SH-SY5Y (cell line): ENCODE data around the gene IKZF1.

Source experiments
- GATA2 ChIP-seq: IDR thresholded peaks from 2 replicates; pipeline ENCODE4 v1.6.1; 2011; ENCODE audit warnings: mild to moderate bottlenecking, low read depth, low read length
- GATA3 ChIP-seq: IDR thresholded peaks from 2 replicates; pipeline ENCODE4 v1.6.1; 2011; ENCODE audit warnings: low read depth, mild to moderate bottlenecking, low read length, moderate library complexity

DNA sequence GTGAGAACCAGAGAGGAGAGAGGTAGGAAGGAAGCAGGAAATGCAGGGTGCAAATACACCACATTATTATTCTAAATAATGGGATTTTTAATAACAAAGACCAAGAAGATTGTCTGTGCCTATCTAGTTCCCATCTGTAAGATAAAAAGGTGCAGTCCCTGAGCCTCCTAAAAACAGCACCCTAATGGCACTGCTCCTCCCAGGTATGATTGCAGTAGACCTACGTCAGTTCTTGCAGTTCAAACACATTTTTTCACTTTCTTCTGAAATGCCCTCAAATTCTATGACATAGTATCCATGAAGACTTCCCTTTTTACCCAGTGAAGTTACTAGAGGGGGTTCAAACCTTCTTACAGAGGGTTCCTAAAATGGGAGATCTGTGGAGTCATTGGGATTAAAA lies 75.0 kb downstream of the IKZF1 start:
- no peak for TF ChIP-seq GATA2
- TF ChIP-seq GATA3, result no peak
